IMR-90 (cell line): ENCODE results near the gene NRCAM. TPM values are rescaled to one million over a fixed set of nuclear protein-coding genes. Genes with fewer than 3 reads are reported as not detected.

ENCODE experiments used
- ATAC-seq: fragments of 200-7000 bp; cut with Tn5 transposase; 2 replicates; pipeline ENCODE4 v1.9.1; 2020; ENCODE audit warnings: low read depth, mild to moderate bottlenecking, moderate library complexity
- BruUV-seq: library from RNA; stranded (reverse); fragments of 400-500 nt; replicated peaks from 2 replicates; lab custom pipeline; 2021; lab: Mats Ljungman, UMichigan
- CTCF ChIA-PET: fragments of 300-600 bp; formaldehyde crosslinking; extraction: SDS; loops from one replicate; lab custom pipeline; 2021; ENCODE audit warnings: antibody characterized with exemption; lab: Yijun Ruan, JAX
- POLR2A ChIA-PET: fragments of 300-600 bp; sonication (Branson Sonifier 250); formaldehyde crosslinking; loops from one replicate; lab custom pipeline; 2022; ENCODE audit warnings: antibody characterized with exemption; ENCODE audit not compliant: unreplicated experiment; lab: Charles Lee
- DNase-seq: peaks from one replicate; pipeline ENCODE4 v3.0.0; 2013
- H2AFZ ChIP-seq: replicated peaks from 2 replicates; pipeline ENCODE3; 2013; ENCODE audit warnings: low read length, mild to moderate bottlenecking; ENCODE audit not compliant: poor library complexity
- H2AK5ac ChIP-seq: 2 replicates; pipeline ENCODE4 v1.6.1; 2013; ENCODE audit warnings: low read depth, low read length, inconsistent platforms
- H2AK9ac ChIP-seq: replicated peaks from 2 replicates; pipeline ENCODE3; 2013; ENCODE audit warnings: mild to moderate bottlenecking, low read depth, low read length, moderate library complexity; ENCODE audit not compliant: poor library complexity
- H2BK120ac ChIP-seq: 2 replicates; pipeline ENCODE4 v1.6.1; 2013; ENCODE audit warnings: low read depth, low read length, inconsistent platforms
- H2BK15ac ChIP-seq: 3 replicates; pipeline ENCODE4 v1.6.1; 2013; ENCODE audit warnings: low read depth, low read length, inconsistent platforms
- H2BK20ac ChIP-seq: 2 replicates; pipeline ENCODE4 v1.6.1; 2013; ENCODE audit warnings: low read depth, mild to moderate bottlenecking, inconsistent platforms, low read length, moderate library complexity
- H2BK5ac ChIP-seq: 2 replicates; pipeline ENCODE4 v1.6.1; 2013; ENCODE audit warnings: mild to moderate bottlenecking, low read depth, low read length, inconsistent platforms; ENCODE audit not compliant: poor library complexity, severe bottlenecking
- H3K14ac ChIP-seq: replicated peaks from 2 replicates; pipeline ENCODE4 v1.6.1; 2013; ENCODE audit warnings: low read depth, low read length, inconsistent platforms
- H3K18ac ChIP-seq: 2 replicates; pipeline ENCODE4 v1.6.1; 2013; ENCODE audit warnings: low read depth, low read length, control low read depth
- H3K23ac ChIP-seq: 2 replicates; pipeline ENCODE4 v1.6.1; 2013; ENCODE audit warnings: low read depth, low read length, inconsistent platforms
- H3K27ac ChIP-seq: 2 replicates; pipeline ENCODE4 v1.5.1; 2013; ENCODE audit warnings: mild to moderate bottlenecking, control low read depth, low read length; ENCODE audit not compliant: insufficient read depth
- H3K27me3 ChIP-seq: 2 replicates; pipeline ENCODE4 v1.6.1; 2013; ENCODE audit warnings: low read length; ENCODE audit not compliant: control insufficient read depth, insufficient read depth
- H3K36me3 ChIP-seq: 2 replicates; pipeline ENCODE4 v1.6.1; 2013; ENCODE audit warnings: low read length, mixed read lengths; ENCODE audit not compliant: control insufficient read depth, insufficient read depth
- H3K4ac ChIP-seq: 2 replicates; pipeline ENCODE4 v1.6.1; 2013; ENCODE audit warnings: low read depth, low read length, inconsistent platforms
- H3K4me1 ChIP-seq: 2 replicates; pipeline ENCODE4 v1.6.1; 2013; ENCODE audit warnings: low read length, mixed read lengths; ENCODE audit not compliant: control insufficient read depth, insufficient read depth
- H3K4me2 ChIP-seq: 2 replicates; pipeline ENCODE4 v1.6.1; 2013; ENCODE audit warnings: low read depth, mild to moderate bottlenecking, control low read depth, low read length, moderate library complexity
- H3K4me3 ChIP-seq: 2 replicates; pipeline ENCODE4 v1.5.1; 2013; ENCODE audit warnings: low read depth, mild to moderate bottlenecking, control low read depth, low read length, moderate library complexity; ENCODE audit not compliant: insufficient read depth
- H3K56ac ChIP-seq: 2 replicates; pipeline ENCODE4 v1.6.1; 2013; ENCODE audit warnings: low read length, inconsistent platforms; ENCODE audit not compliant: insufficient read depth; ENCODE audit errors: extremely low read depth
- H3K79me1 ChIP-seq, 2 experiments: 2 replicates each; pipeline ENCODE4 v1.6.1; 2013; ENCODE audit warnings: low read length in 2 of 2, inconsistent platforms in 1 of 2, low read depth in 1 of 2
- H3K9ac ChIP-seq: 2 replicates; pipeline ENCODE4 v1.6.1; 2013; ENCODE audit warnings: low read depth, low read length, control low read depth
- H3K9me1 ChIP-seq: 2 replicates; pipeline ENCODE4 v1.6.1; 2013; ENCODE audit warnings: low read length, inconsistent platforms; ENCODE audit not compliant: insufficient read depth
- H3K9me3 ChIP-seq: 2 replicates; pipeline ENCODE4 v1.6.1; 2013; ENCODE audit warnings: low read length; ENCODE audit not compliant: control insufficient read depth, insufficient read depth
- H4K20me1 ChIP-seq: 2 replicates; pipeline ENCODE4 v1.6.1; 2013; ENCODE audit warnings: low read length, inconsistent platforms; ENCODE audit not compliant: insufficient read depth
- H4K5ac ChIP-seq: 2 replicates; pipeline ENCODE4 v1.6.1; 2013; ENCODE audit warnings: mild to moderate bottlenecking, low read depth, low read length, control low read depth
- H4K8ac ChIP-seq, 2 experiments: 2 replicates each; pipeline ENCODE4 v1.6.1; 2013; ENCODE audit warnings: low read depth in 2 of 2, low read length in 2 of 2, control low read depth in 1 of 2, inconsistent platforms in 1 of 2
- H4K91ac ChIP-seq: 2 replicates; pipeline ENCODE4 v1.6.1; 2013; ENCODE audit warnings: low read depth, low read length, inconsistent platforms; ENCODE audit not compliant: insufficient read depth
- CEBPB ChIP-seq: IDR thresholded peaks from 2 replicates; pipeline ENCODE4 v1.6.1; 2012; ENCODE audit warnings: low read depth, low read length, improper control_type of control experiment
- CHD1 ChIP-seq: IDR thresholded peaks from 2 replicates; pipeline ENCODE4 v1.6.1; 2012; ENCODE audit warnings: low read depth, low read length, improper control_type of control experiment
- MXI1 ChIP-seq: IDR thresholded peaks from 2 replicates; pipeline ENCODE4 v1.6.1; 2012; ENCODE audit warnings: low read depth, mild to moderate bottlenecking, low read length, moderate library complexity, borderline replicate concordance
- RAD21 ChIP-seq: IDR thresholded peaks from 2 replicates; pipeline ENCODE4 v1.6.1; 2012; ENCODE audit warnings: low read length, improper control_type of control experiment
- WGBS, 2 experiments: methylation state at CpG; one replicate each; pipeline versions ENCODE4 v1.1.5 to v1.1.7; 2013; ENCODE audit warnings: missing lambda C conversion rate in 2 of 2; ENCODE audit not compliant: insufficient read length in 1 of 2; ENCODE audit errors: extremely low coverage in 2 of 2; 5-methylcytosine and 5-hydroxymethylcytosine counted together
- dilution Hi-C: fragments of 300-500 bp; cut with HindIII; formaldehyde crosslinking; loops from one replicate; pipeline ENCODE4 v1.14.3; 2018; ENCODE audit warnings: low sequenced_read_pairs; ENCODE audit not compliant: unreplicated experiment
- in situ Hi-C: fragments of 300-500 bp; cut with MboI; formaldehyde crosslinking; loops from 3 replicates; pipeline ENCODE4 v1.14.3; 2019; ENCODE audit warnings: low sequenced_read_pairs, inconsistent platforms, mixed read lengths
- intact Hi-C: fragments of 100-400 bp; cut with micrococcal nuclease; formaldehyde crosslinking; loops from 2 replicates; pipeline ENCODE4 v1.10.0; 2022
- polyA plus RNA-seq, 3 experiments: library from polyadenylated mRNA; depleted of rRNA; stranded (reverse); fragments of >200 nt; gene quantifications; 2 replicates each; pipeline ENCODE4 v1.2.3, GENCODE V29; 2012; ENCODE audit warnings: low replicate concordance in 1 of 3
- total RNA-seq: library from RNA; depleted of rRNA; stranded (reverse); fragments of >200 nt; gene quantifications from 2 replicates; pipeline ENCODE4 v1.2.3, GENCODE V29; 2012
- TF ChIP-seq, protein P1 (sequence below): conservative IDR thresholded peaks from 2 replicates; pipeline ENCODE4 v1.5.1; 2012; ENCODE audit warnings: mild to moderate bottlenecking, low read depth, low read length, improper control_type of control experiment

Gene NRCAM
- total and polyA plus RNA-seq, 2 of the 4 experiments (the other 2 are of a cell fraction), result 0.46 to 1.1 TPM

DNA sequence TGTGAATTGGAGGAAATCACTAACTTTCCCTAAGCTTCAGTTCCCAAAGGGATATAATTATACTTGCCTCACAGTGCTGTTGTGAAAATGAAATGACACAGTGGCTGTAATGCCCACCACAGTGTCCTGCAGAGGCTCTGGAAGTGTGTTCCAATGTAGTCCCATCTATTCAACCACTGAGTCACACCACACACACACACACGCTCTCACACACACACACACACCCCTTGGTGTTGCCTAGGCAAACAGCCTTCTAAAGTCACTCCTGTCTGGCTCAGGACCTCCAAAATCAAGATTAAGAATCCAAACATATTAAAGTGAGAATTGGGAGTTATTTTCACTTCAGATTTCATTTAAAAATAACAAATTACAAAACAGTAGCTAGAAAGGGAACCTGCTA, 73.3 kb downstream of the NRCAM start:
- BruUV-seq, result no TSS peak
- dilution Hi-C loops, result no loop called here

More for the DNA sequence above, 73.3 kb downstream of the NRCAM start:
- no peak overlapping the region for H3K27ac ChIP-seq
- ChIA-PET POLR2A (no interaction called here), CTCF (no interaction called here)
- H3K27me3 ChIP-seq, result no peaks in the 10 kb centered on the region
- in situ Hi-C loops, result no loop called here
- ATAC-seq (no peak), DNase-seq (no peak)
- no peak overlapping the region for H3K18ac ChIP-seq
- no peak overlapping the region for H2AK9ac ChIP-seq
- H3K4ac ChIP-seq, result no peak overlapping the region
- no peak overlapping the region for H2AK5ac ChIP-seq
- H2BK15ac ChIP-seq, result no peak overlapping the region
- H3K56ac ChIP-seq, result no peak overlapping the region
- no peak overlapping the region for H2BK20ac ChIP-seq
- H3K9me1 ChIP-seq, result no peaks in the 10 kb centered on the region
- no peak overlapping the region for H3K23ac ChIP-seq
- H3K9ac ChIP-seq, result no peak overlapping the region
- no peaks in the 10 kb centered on the region for H3K36me3 ChIP-seq
- no CpG with 5 or more reads among the region's 1 CpG for WGBS, 2 experiments
- no peak overlapping the region for H2AFZ ChIP-seq
- H3K14ac ChIP-seq, result no peak overlapping the region
- intact Hi-C loops, result no loop called here
- H4K91ac ChIP-seq, result no peak overlapping the region
- no peak overlapping the region for H3K4me3 ChIP-seq
- no peak overlapping the region for H4K8ac ChIP-seq
- no peak for TF ChIP-seq CEBPB
- no peak for TF ChIP-seq RAD21
- TF ChIP-seq, protein P1, sequence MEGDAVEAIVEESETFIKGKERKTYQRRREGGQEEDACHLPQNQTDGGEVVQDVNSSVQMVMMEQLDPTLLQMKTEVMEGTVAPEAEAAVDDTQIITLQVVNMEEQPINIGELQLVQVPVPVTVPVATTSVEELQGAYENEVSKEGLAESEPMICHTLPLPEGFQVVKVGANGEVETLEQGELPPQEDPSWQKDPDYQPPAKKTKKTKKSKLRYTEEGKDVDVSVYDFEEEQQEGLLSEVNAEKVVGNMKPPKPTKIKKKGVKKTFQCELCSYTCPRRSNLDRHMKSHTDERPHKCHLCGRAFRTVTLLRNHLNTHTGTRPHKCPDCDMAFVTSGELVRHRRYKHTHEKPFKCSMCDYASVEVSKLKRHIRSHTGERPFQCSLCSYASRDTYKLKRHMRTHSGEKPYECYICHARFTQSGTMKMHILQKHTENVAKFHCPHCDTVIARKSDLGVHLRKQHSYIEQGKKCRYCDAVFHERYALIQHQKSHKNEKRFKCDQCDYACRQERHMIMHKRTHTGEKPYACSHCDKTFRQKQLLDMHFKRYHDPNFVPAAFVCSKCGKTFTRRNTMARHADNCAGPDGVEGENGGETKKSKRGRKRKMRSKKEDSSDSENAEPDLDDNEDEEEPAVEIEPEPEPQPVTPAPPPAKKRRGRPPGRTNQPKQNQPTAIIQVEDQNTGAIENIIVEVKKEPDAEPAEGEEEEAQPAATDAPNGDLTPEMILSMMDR, result no peak
- TF ChIP-seq MXI1, result no peak
- TF ChIP-seq CHD1, result no peak
- no peaks in the 10 kb centered on the region for H3K4me1 ChIP-seq
- no peak overlapping the region for H3K4me2 ChIP-seq
- no peak overlapping the region for H2BK120ac ChIP-seq
- no peaks in the 10 kb centered on the region for H3K79me1 ChIP-seq
- no peaks in the 10 kb centered on the region for H3K9me3 ChIP-seq
- H4K5ac ChIP-seq, result no peak overlapping the region
- H4K20me1 ChIP-seq, result no peaks in the 10 kb centered on the region
- H2BK5ac ChIP-seq, result no peak overlapping the region
